Esophagus muscularis mucosa (tissue), 3 donors: ENCODE measurements around the gene ZNF324B.
"Not testable (repeated sequence)": the region's sequence is repeated elsewhere in the genome, so short reads cannot be mapped to it uniquely, and the experiment has no call there.

ENCODE experiments used
- POLR2A ChIP-seq: fragments of 450-650 bp; IDR thresholded peaks from one replicate; pipeline ENCODE4 v1.6.1; 2017; ENCODE audit warnings: antibody characterized with exemption, moderate library complexity, mild to moderate bottlenecking, low read depth
- POLR2AphosphoS5 ChIP-seq, 2 donors: sonication (generic); formaldehyde crosslinking; IDR thresholded peaks; one replicate each; pipeline ENCODE4 v1.6.1; 2017; ENCODE audit warnings: antibody characterized with exemption in 2 of 2
- TF ChIP-seq, protein P1 (sequence below), 3 experiments: fragments of 200-600 bp in 2 of 3; fragments of 450-650 bp in 1 of 3; sonication (generic) in 2 of 3; IDR thresholded peaks; one replicate each; pipeline ENCODE4 v1.5.1; 2017 to 2019; ENCODE audit warnings: antibody characterized with exemption in 3 of 3, mild to moderate bottlenecking in 2 of 3, moderate library complexity in 1 of 3

DNA sequence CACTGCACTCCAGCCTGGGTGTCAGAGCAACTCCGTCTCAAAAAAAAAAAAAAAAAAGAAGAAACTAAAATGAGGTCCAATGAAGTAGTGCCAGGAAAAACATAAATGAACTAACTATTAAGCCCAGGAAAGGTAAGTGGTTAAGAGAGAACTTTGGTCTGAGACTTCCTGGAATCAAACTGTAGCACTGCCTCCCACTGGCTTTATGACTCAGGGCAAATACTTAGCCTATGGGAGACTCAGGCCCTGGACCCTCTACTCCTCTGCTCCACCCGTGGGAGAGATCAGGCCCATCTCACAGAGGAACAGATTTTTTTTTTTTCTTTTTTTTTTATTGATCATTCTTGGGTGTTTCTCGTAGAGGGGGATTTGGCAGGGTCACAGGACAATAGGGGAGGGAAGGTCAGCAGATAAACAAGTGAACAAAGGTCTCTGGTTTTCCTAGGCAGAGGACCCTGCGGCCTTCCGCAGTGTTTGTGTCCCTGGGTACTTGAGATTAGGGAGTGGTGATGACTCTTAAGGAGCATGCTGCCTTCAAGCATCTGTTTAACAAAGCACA, 47.4 kb upstream of the ZNF324B start:
- not testable (repeated sequence) for TF ChIP-seq POLR2A; POLR2AphosphoS5 (IDR thresholded peaks at IDR 0.05)
- TF ChIP-seq, protein P1, sequence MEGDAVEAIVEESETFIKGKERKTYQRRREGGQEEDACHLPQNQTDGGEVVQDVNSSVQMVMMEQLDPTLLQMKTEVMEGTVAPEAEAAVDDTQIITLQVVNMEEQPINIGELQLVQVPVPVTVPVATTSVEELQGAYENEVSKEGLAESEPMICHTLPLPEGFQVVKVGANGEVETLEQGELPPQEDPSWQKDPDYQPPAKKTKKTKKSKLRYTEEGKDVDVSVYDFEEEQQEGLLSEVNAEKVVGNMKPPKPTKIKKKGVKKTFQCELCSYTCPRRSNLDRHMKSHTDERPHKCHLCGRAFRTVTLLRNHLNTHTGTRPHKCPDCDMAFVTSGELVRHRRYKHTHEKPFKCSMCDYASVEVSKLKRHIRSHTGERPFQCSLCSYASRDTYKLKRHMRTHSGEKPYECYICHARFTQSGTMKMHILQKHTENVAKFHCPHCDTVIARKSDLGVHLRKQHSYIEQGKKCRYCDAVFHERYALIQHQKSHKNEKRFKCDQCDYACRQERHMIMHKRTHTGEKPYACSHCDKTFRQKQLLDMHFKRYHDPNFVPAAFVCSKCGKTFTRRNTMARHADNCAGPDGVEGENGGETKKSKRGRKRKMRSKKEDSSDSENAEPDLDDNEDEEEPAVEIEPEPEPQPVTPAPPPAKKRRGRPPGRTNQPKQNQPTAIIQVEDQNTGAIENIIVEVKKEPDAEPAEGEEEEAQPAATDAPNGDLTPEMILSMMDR (IDR thresholded peaks at IDR 0.05), result not testable (repeated sequence)
